ENCODE results near the gene TAS1R3. TPM values are rescaled to one million over a fixed set of nuclear protein-coding genes. Genes with fewer than 3 reads are reported as not detected.
A peak's percentile ranks its signal among the peaks of the same experiment; 100 is the strongest.

TAS1R3 gene
- 0.03 TPM for polyA plus RNA-seq (2013, experiment 1 of 2)
- 0.04 TPM for polyA plus RNA-seq (2013, experiment 2 of 2)

GRCh38 chr1:1331068-1331965 is at the start of gene TAS1R3:
Gene TAS1R3, plus strand, starts transcription at chr1:1331280. Its CDS starts 66 bp downstream, at chr1:1331346.
- H2BK120ac ChIP-seq (ENCODE audit: low read depth, low read length): no peak within 1 kb of the TSS
- H3K4ac ChIP-seq (ENCODE audit: low read depth, low read length): no peak within 1 kb of the TSS
- no peak within 1 kb of the TSS for H3K4me3 ChIP-seq (ENCODE audit: low read length)
- WGBS (ENCODE audit: extremely low coverage, insufficient coverage, low lambda C conversion rate): no CpG with 5 or more reads among the region's 41 CpGs
- no peak within 1 kb of the TSS for H4K5ac ChIP-seq (ENCODE audit: low read length)
- no peak within 1 kb of the TSS for H3K4me2 ChIP-seq (ENCODE audit: low read length)
- H3K36me3 ChIP-seq (ENCODE audit: control insufficient read depth, insufficient read depth, low read length): no peaks in the 10 kb centered on the region
- H3K4me1 ChIP-seq (ENCODE audit: control insufficient read depth, low read depth, low read length): no peaks in the 10 kb centered on the region
- H4K8ac ChIP-seq (ENCODE audit: low read depth, low read length): no peak within 1 kb of the TSS
- H2AK5ac ChIP-seq (ENCODE audit: low read length): no peak within 1 kb of the TSS
- no peak within 1 kb of the TSS for H3K9ac ChIP-seq (ENCODE audit: low read length)
- H3K27ac ChIP-seq (ENCODE audit: low read depth, low read length): no peak within 1 kb of the TSS
- H3K27me3 ChIP-seq (ENCODE audit: insufficient read depth, low read length, poor library complexity): no peaks in the 10 kb centered on the region
- H3K23ac ChIP-seq (ENCODE audit: low read length): peak within 1 kb of the TSS; percentile 45
- H2BK15ac ChIP-seq (replicated peaks; ENCODE audit: low read depth): no peak within 1 kb of the TSS
- H3K56ac ChIP-seq (ENCODE audit: low read length): no peak within 1 kb of the TSS
- no peaks in the 10 kb centered on the region for H3K79me2 ChIP-seq (ENCODE audit: control insufficient read depth, insufficient read depth, low read length)
- H3K18ac ChIP-seq (ENCODE audit: low read length): no peak within 1 kb of the TSS
- no peak within 1 kb of the TSS for H2BK5ac ChIP-seq (ENCODE audit: low read length)
- no peak for DNase-seq
- H3K79me1 ChIP-seq (ENCODE audit: low read length): no peaks in the 10 kb centered on the region

GRCh38 chr1:1281533-1282321 is 49.4 kb upstream of the TAS1R3 start:
- H3K4me2 ChIP-seq (ENCODE audit: low read length): no peak overlapping the region
- no peaks in the 10 kb centered on the region for H3K4me1 ChIP-seq (ENCODE audit: control insufficient read depth, low read depth, low read length)
- no peak overlapping the region for H3K27ac ChIP-seq (ENCODE audit: low read depth, low read length)
- H2AK5ac ChIP-seq (ENCODE audit: low read length): no peak overlapping the region
- no peak overlapping the region for H3K4me3 ChIP-seq (ENCODE audit: low read length)
- no peak overlapping the region for H3K56ac ChIP-seq (ENCODE audit: low read length)
- H2BK120ac ChIP-seq (ENCODE audit: low read depth, low read length): no peak overlapping the region
- WGBS (ENCODE audit: extremely low coverage, insufficient coverage, low lambda C conversion rate): no CpG with 5 or more reads among the region's 26 CpGs
- no peak for DNase-seq
- no peaks in the 10 kb centered on the region for H3K36me3 ChIP-seq (ENCODE audit: control insufficient read depth, insufficient read depth, low read length)
- H3K27me3 ChIP-seq (ENCODE audit: insufficient read depth, low read length, poor library complexity): no peaks in the 10 kb centered on the region
- no peak overlapping the region for H3K4ac ChIP-seq (ENCODE audit: low read depth, low read length)
- no peak overlapping the region for H2BK15ac ChIP-seq (replicated peaks; ENCODE audit: low read depth)
- no peaks in the 10 kb centered on the region for H3K79me1 ChIP-seq (ENCODE audit: low read length)
- no peak overlapping the region for H3K9ac ChIP-seq (ENCODE audit: low read length)
- H3K18ac ChIP-seq (ENCODE audit: low read length): no peak overlapping the region
- H2BK5ac ChIP-seq (ENCODE audit: low read length): no peak overlapping the region
- no peak overlapping the region for H4K8ac ChIP-seq (ENCODE audit: low read depth, low read length)
- no peaks in the 10 kb centered on the region for H3K79me2 ChIP-seq (ENCODE audit: control insufficient read depth, insufficient read depth, low read length)
- H3K23ac ChIP-seq (ENCODE audit: low read length): no peak overlapping the region
- H4K5ac ChIP-seq (ENCODE audit: low read length): no peak overlapping the region

GRCh38 chr1:1282998-1283397 is 48.1 kb upstream of the TAS1R3 start:
- no peak overlapping the region for H3K23ac ChIP-seq (ENCODE audit: low read length)
- H3K27me3 ChIP-seq (ENCODE audit: insufficient read depth, low read length, poor library complexity): no peaks in the 10 kb centered on the region
- no peak overlapping the region for H3K9ac ChIP-seq (ENCODE audit: low read length)
- no peak overlapping the region for H3K4me3 ChIP-seq (ENCODE audit: low read length)
- WGBS (ENCODE audit: extremely low coverage, insufficient coverage, low lambda C conversion rate): no CpG with 5 or more reads among the region's 14 CpGs
- H2BK15ac ChIP-seq (replicated peaks; ENCODE audit: low read depth): no peak overlapping the region
- no peak overlapping the region for H3K4ac ChIP-seq (ENCODE audit: low read depth, low read length)
- no peaks in the 10 kb centered on the region for H3K4me1 ChIP-seq (ENCODE audit: control insufficient read depth, low read depth, low read length)
- H3K56ac ChIP-seq (ENCODE audit: low read length): no peak overlapping the region
- no peak overlapping the region for H4K8ac ChIP-seq (ENCODE audit: low read depth, low read length)
- no peak overlapping the region for H2BK5ac ChIP-seq (ENCODE audit: low read length)
- no peak for DNase-seq
- no peak overlapping the region for H3K27ac ChIP-seq (ENCODE audit: low read depth, low read length)
- H3K36me3 ChIP-seq (ENCODE audit: control insufficient read depth, insufficient read depth, low read length): no peaks in the 10 kb centered on the region
- H2BK120ac ChIP-seq (ENCODE audit: low read depth, low read length): no peak overlapping the region
- H3K79me1 ChIP-seq (ENCODE audit: low read length): no peaks in the 10 kb centered on the region
- H3K4me2 ChIP-seq (ENCODE audit: low read length): no peak overlapping the region
- no peak overlapping the region for H2AK5ac ChIP-seq (ENCODE audit: low read length)
- no peak overlapping the region for H3K18ac ChIP-seq (ENCODE audit: low read length)
- H3K79me2 ChIP-seq (ENCODE audit: control insufficient read depth, insufficient read depth, low read length): no peaks in the 10 kb centered on the region
- H4K5ac ChIP-seq (ENCODE audit: low read length): no peak overlapping the region

GRCh38 chr1:1283821-1284220 is 47.3 kb upstream of the TAS1R3 start:
- Histone ChIP-seq H3K56ac (ENCODE audit: low read length) (no peak overlapping the region), H3K36me3 (ENCODE audit: control insufficient read depth, insufficient read depth, low read length) (no peaks in the 10 kb centered on the region), H2BK5ac (ENCODE audit: low read length) (no peak overlapping the region), H4K8ac (ENCODE audit: low read depth, low read length) (no peak overlapping the region), H3K18ac (ENCODE audit: low read length) (no peak overlapping the region), H3K9ac (ENCODE audit: low read length) (no peak overlapping the region), H2AK5ac (ENCODE audit: low read length) (no peak overlapping the region), H4K5ac (ENCODE audit: low read length) (no peak overlapping the region), H2BK15ac (replicated peaks; ENCODE audit: low read depth) (no peak overlapping the region), H3K79me2 (ENCODE audit: control insufficient read depth, insufficient read depth, low read length) (no peaks in the 10 kb centered on the region), H3K4me3 (ENCODE audit: low read length) (no peak overlapping the region), H3K27me3 (ENCODE audit: insufficient read depth, low read length, poor library complexity) (no peaks in the 10 kb centered on the region), H3K4me2 (ENCODE audit: low read length) (no peak overlapping the region), H3K4ac (ENCODE audit: low read depth, low read length) (no peak overlapping the region), H3K27ac (ENCODE audit: low read depth, low read length) (no peak overlapping the region), H3K79me1 (ENCODE audit: low read length) (no peaks in the 10 kb centered on the region), H3K4me1 (ENCODE audit: control insufficient read depth, low read depth, low read length) (no peaks in the 10 kb centered on the region), H3K23ac (ENCODE audit: low read length) (no peak overlapping the region), H2BK120ac (ENCODE audit: low read depth, low read length) (no peak overlapping the region)
- no CpG with 5 or more reads among the region's 9 CpGs for WGBS (ENCODE audit: extremely low coverage, insufficient coverage, low lambda C conversion rate)
- DNase-seq: peak; percentile 54

- Histone ChIP-seq H3K79me2 (ENCODE audit: control insufficient read depth, insufficient read depth, low read length) (no peaks in the 10 kb centered on the region), H3K27me3 (ENCODE audit: insufficient read depth, low read length, poor library complexity) (no peaks in the 10 kb centered on the region), H3K4ac (ENCODE audit: low read depth, low read length) (no peak overlapping the region), H4K5ac (ENCODE audit: low read length) (no peak overlapping the region), H2BK120ac (ENCODE audit: low read depth, low read length) (no peak overlapping the region), H3K36me3 (ENCODE audit: control insufficient read depth, insufficient read depth, low read length) (no peaks in the 10 kb centered on the region), H2AK5ac (ENCODE audit: low read length) (no peak overlapping the region), H3K4me1 (ENCODE audit: control insufficient read depth, low read depth, low read length) (no peaks in the 10 kb centered on the region), H3K9ac (ENCODE audit: low read length) (no peak overlapping the region), H3K56ac (ENCODE audit: low read length) (no peak overlapping the region), H3K27ac (ENCODE audit: low read depth, low read length) (no peak overlapping the region), H3K23ac (ENCODE audit: low read length) (no peak overlapping the region), H2BK15ac (replicated peaks; ENCODE audit: low read depth) (no peak overlapping the region), H4K8ac (ENCODE audit: low read depth, low read length) (no peak overlapping the region), H2BK5ac (ENCODE audit: low read length) (no peak overlapping the region), H3K4me3 (ENCODE audit: low read length) (no peak overlapping the region), H3K4me2 (ENCODE audit: low read length) (no peak overlapping the region), H3K18ac (ENCODE audit: low read length) (no peak overlapping the region), H3K79me1 (ENCODE audit: low read length) (no peaks in the 10 kb centered on the region)
- no CpG with 5 or more reads among the region's 32 CpGs for WGBS (ENCODE audit: extremely low coverage, insufficient coverage, low lambda C conversion rate)
- no peak for DNase-seq
These were observed 46.6 kb upstream of the TAS1R3 start for GRCh38 chr1:1284221-1285101.
